Upper lobe of left lung (tissue), 6 donors: ENCODE measurements around the gene THNSL1. TPM values are rescaled to one million over a fixed set of nuclear protein-coding genes. Genes with fewer than 3 reads are reported as not detected.
"Not testable (repeated sequence)": the region's sequence is repeated elsewhere in the genome, so short reads cannot be mapped to it uniquely, and the experiment has no call there.

Experiments
- ATAC-seq, 2 donors: fragments of 200-7000 bp; cut with Tn5 transposase; one replicate each; pipeline ENCODE4 v1.9.1; 2022; ENCODE audit warnings: mild to moderate bottlenecking in 2 of 2, moderate library complexity in 2 of 2; ENCODE audit not compliant: low FRiP score in 2 of 2
- DNase-seq, 2 donors: peaks; one replicate each; pipeline ENCODE4 v3.0.0-alpha.2; 2019 to 2020
- H3K27ac ChIP-seq, 4 donors: fragments of 200-600 bp; sonication (generic); one replicate each; pipeline ENCODE4 v1.5.1; 2016 to 2019
- H3K27me3 ChIP-seq, 4 donors: fragments of 200-600 bp; sonication (generic); one replicate each; pipeline ENCODE4 v1.5.1; 2017 to 2019
- H3K36me3 ChIP-seq, 4 donors: fragments of 200-600 bp; sonication (generic); one replicate each; pipeline ENCODE4 v1.5.1; 2016 to 2019
- H3K4me1 ChIP-seq, 4 donors: fragments of 200-600 bp; sonication (generic); one replicate each; pipeline ENCODE4 v1.5.1; 2018 to 2019
- H3K4me3 ChIP-seq, 4 donors: fragments of 200-600 bp; sonication (generic); one replicate each; pipeline ENCODE4 v1.5.1; 2017 to 2019; ENCODE audit warnings: mild to moderate bottlenecking in 2 of 4, moderate library complexity in 1 of 4
- H3K9me3 ChIP-seq, 4 donors: fragments of 200-600 bp; sonication (generic); one replicate each; pipeline ENCODE4 v1.5.1; 2018 to 2019
- EP300 ChIP-seq, 4 donors: sonication (generic); formaldehyde crosslinking; IDR thresholded peaks; one replicate each; pipeline ENCODE4 v1.5.1; 2017; ENCODE audit warnings: antibody characterized with exemption in 4 of 4, control low read depth in 2 of 4
- POLR2A ChIP-seq, 4 donors: fragments of 450-650 bp; IDR thresholded peaks; one replicate each; pipeline ENCODE4 v1.5.1; 2016 to 2017; ENCODE audit warnings: antibody characterized with exemption in 4 of 4, mild to moderate bottlenecking in 2 of 4
- POLR2AphosphoS5 ChIP-seq, 2 donors: sonication (generic); formaldehyde crosslinking; IDR thresholded peaks; one replicate each; pipeline ENCODE4 v1.5.1; 2017; ENCODE audit warnings: antibody characterized with exemption in 2 of 2
- WGBS, 2 donors: methylation state at CpG; one replicate each; pipeline ENCODE4 v1.1.5; 2017 to 2018; 5-methylcytosine and 5-hydroxymethylcytosine counted together
- total RNA-seq, 6 donors: library from RNA; depleted of rRNA in 4 of 6; stranded (reverse); fragments of >200 nt in 4 of 6; gene quantifications; one replicate each; pipeline versions ENCODE4 v1.1.0 to v1.2.1, GENCODE V29; 2016 to 2021
- TF ChIP-seq, protein P1 (sequence below), 6 experiments: fragments of 450-650 bp in 4 of 6; fragments of 200-600 bp in 2 of 6; sonication (generic) in 2 of 6; IDR thresholded peaks; one replicate each; pipeline ENCODE4 v1.5.1; 2016 to 2019; ENCODE audit warnings: antibody characterized with exemption in 6 of 6
- donor health status: DM: no; HTN: no; CAD: no; lungs with moderate emphysema.
- donor health status: DM: no; HTN: yes; CAD: no; lungs with severe emphysema.

THNSL1 gene, protein sequence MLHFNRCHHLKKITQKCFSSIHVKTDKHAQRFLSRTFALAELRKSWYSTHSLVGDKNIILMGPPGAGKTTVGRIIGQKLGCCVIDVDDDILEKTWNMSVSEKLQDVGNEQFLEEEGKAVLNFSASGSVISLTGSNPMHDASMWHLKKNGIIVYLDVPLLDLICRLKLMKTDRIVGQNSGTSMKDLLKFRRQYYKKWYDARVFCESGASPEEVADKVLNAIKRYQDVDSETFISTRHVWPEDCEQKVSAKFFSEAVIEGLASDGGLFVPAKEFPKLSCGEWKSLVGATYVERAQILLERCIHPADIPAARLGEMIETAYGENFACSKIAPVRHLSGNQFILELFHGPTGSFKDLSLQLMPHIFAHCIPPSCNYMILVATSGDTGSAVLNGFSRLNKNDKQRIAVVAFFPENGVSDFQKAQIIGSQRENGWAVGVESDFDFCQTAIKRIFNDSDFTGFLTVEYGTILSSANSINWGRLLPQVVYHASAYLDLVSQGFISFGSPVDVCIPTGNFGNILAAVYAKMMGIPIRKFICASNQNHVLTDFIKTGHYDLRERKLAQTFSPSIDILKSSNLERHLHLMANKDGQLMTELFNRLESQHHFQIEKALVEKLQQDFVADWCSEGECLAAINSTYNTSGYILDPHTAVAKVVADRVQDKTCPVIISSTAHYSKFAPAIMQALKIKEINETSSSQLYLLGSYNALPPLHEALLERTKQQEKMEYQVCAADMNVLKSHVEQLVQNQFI
- 1 to 10 TPM in 5 of 6 donors, under 1 TPM in 1; 0.78 to 3.2 (median 2.8) TPM for total RNA-seq

DNA sequence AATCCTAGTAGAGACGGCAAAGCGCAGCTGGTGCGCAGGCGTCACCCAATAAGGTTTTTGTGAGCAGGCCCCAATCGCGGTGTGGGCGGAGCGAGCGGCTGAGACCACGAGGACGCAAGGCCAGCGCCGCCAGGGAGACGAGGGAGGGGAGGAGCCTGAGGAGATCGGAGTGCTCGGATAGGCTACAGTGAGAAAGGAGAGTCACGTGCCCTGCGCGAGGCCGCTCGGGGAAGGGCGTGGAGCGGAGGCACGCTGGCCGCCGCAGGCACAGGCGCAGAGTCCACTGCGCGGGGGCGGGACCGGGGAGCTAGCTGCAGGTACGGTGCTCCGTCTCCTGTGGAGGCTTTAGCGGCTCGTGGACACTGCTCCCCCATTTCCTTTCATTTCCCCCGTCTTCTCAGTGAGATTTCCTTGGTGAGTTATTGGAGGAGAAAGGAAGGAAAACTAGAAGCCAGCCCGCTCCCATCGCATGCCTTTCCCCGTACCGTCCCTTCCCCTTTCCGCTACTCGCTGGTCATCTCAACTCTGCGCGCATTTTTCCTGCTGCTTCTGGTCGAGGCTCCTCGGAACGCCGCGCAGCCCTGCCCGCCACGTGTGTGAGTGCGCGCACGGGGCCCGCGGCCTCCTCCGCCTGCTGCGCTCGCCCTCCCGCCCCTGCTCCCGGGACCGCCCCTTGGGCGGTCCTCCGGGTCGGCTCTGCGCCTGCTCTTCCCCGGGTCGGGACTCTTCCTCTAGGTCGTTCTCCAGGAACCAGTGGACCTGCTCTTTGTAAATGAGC lies at the start of gene THNSL1:
Gene THNSL1 (plus strand): TSS at position 237 of the 778 bp plus-strand sequence. CDS start 6,612 bp downstream, outside the sequence.
- H3K36me3 ChIP-seq: no peaks in the 10 kb centered on the region
- H3K27me3 ChIP-seq: no peaks in the 10 kb centered on the region
- peak; percentile 100 for ATAC-seq
- peak; percentile 98 to 99 for DNase-seq
- peak within 1 kb of the TSS; percentile 81 to 89 (median 88) for H3K27ac ChIP-seq
- no peaks in the 10 kb centered on the region for H3K9me3 ChIP-seq
- peaks cover 10 to 19% (median 17%) of the 10 kb centered on the region in 4 donors for H3K4me1 ChIP-seq
- TF ChIP-seq EP300 (IDR thresholded peaks at IDR 0.05) (peak in 1 of 4 donors; percentile 27), POLR2AphosphoS5 (IDR thresholded peaks at IDR 0.05) (peak; percentile 72 to 81), POLR2A (IDR thresholded peaks at IDR 0.05) (peak; percentile 57 to 86 (median 67))
- TF ChIP-seq, protein P1, sequence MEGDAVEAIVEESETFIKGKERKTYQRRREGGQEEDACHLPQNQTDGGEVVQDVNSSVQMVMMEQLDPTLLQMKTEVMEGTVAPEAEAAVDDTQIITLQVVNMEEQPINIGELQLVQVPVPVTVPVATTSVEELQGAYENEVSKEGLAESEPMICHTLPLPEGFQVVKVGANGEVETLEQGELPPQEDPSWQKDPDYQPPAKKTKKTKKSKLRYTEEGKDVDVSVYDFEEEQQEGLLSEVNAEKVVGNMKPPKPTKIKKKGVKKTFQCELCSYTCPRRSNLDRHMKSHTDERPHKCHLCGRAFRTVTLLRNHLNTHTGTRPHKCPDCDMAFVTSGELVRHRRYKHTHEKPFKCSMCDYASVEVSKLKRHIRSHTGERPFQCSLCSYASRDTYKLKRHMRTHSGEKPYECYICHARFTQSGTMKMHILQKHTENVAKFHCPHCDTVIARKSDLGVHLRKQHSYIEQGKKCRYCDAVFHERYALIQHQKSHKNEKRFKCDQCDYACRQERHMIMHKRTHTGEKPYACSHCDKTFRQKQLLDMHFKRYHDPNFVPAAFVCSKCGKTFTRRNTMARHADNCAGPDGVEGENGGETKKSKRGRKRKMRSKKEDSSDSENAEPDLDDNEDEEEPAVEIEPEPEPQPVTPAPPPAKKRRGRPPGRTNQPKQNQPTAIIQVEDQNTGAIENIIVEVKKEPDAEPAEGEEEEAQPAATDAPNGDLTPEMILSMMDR (IDR thresholded peaks at IDR 0.05): peak in 1 of 6 experiments; percentile 11
- peak within 1 kb of the TSS; percentile 62 to 87 (median 80) for H3K4me3 ChIP-seq
- WGBS, 2 donors: 0% methylated on average over 44 to 69 of the region's 69 CpGs

DNA sequence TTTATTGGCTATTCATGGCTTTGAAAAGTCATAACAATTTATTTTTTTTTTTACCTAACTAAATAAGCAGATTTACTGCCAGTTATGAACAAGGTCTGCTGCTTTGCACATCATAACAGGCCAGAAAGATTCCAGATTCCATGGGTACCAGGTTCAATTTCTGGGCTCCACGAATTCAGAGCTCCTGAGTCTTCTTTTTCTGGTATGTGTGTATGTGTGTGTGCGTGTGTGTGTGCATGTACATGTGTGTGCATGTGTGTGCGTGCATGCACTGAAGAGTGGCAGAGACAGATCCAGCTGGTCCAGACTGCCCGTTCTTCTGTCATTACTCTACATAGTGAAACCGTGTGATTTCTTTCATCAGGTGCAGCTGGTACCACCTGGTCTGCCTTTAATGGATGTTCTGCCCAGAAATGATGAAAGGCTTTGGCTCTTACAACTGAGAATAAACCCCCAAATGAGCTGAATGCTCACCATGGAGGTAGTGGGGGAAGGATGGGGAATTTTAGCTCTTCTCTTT lies 49.4 kb upstream of the THNSL1 start:
- ATAC-seq (peak in 1 of 2 donors; percentile 36), DNase-seq (no peak)
- no peaks in the 10 kb centered on the region for H3K27me3 ChIP-seq
- H3K9me3 ChIP-seq: no peaks in the 10 kb centered on the region
- H3K4me1 ChIP-seq: no peaks in the 10 kb centered on the region
- no peak overlapping the region for H3K27ac ChIP-seq
- no peaks in the 10 kb centered on the region for H3K36me3 ChIP-seq
- 88 to 90% methylated on average over 5 of the region's 5 CpGs for WGBS, 2 donors
- TF ChIP-seq EP300 (IDR thresholded peaks at IDR 0.05): no peak
- no peak for TF ChIP-seq POLR2A (IDR thresholded peaks at IDR 0.05)
- TF ChIP-seq, protein P1 (IDR thresholded peaks at IDR 0.05): no peak
- TF ChIP-seq POLR2AphosphoS5 (IDR thresholded peaks at IDR 0.05): no peak
- no peak overlapping the region for H3K4me3 ChIP-seq

DNA sequence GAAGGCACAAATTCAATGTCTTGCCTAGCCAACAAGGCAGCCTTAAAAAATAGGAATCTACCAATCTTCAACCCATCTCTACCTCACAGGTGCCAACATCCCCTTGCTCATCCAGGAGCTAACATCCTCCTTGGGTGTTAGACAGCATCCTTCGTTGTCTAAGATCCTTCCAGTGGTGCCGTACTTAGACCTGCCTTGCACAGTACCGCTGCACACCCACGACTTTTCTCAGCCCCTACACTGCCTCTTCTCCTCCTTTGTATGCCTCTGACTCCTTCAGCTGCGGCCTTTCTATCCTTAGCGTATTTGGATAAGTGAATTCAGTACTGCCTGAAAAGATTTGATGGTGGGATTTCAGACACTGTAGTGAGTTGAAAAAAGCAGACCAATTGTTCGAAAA lies 48.1 kb upstream of the THNSL1 start:
- Histone ChIP-seq H3K4me1 (no peaks in the 10 kb centered on the region), H3K27me3 (no peaks in the 10 kb centered on the region), H3K4me3 (no peak overlapping the region), H3K9me3 (no peaks in the 10 kb centered on the region), H3K36me3 (no peaks in the 10 kb centered on the region), H3K27ac (no peak overlapping the region)
- TF ChIP-seq POLR2A (IDR thresholded peaks at IDR 0.05) (no peak), EP300 (IDR thresholded peaks at IDR 0.05) (no peak), POLR2AphosphoS5 (IDR thresholded peaks at IDR 0.05) (no peak)
- TF ChIP-seq, protein P1 (IDR thresholded peaks at IDR 0.05): no peak
- 94 to 98% methylated on average over 7 of the region's 7 CpGs for WGBS, 2 donors
- DNase-seq (no peak), ATAC-seq (no peak)

DNA sequence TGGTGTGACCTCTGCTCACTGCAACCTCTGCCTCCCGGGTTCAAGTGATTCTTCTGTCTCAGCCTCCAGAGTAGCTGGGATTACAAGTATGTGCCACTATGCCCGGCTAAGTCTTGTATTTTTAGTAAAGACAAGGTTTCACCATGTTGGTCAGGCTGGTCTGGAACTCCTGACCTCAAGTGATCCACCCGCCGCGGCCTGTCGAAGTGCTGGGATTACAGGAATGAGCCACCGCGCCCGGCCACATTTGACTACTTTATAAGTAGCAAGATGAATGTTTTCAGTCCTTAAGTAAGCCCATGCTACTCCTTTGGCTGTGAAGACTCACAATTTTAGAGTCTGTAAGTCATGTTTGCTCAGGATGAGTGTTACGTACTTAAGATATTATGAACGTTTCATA lies 47.5 kb upstream of the THNSL1 start:
- H3K27me3 ChIP-seq, H3K9me3 ChIP-seq, H3K27ac ChIP-seq, H3K36me3 ChIP-seq, ATAC-seq, H3K4me1 ChIP-seq, H3K4me3 ChIP-seq: not testable (repeated sequence)
- 70 to 89% methylated on average over 11 of the region's 11 CpGs for WGBS, 2 donors
- peak in 1 of 2 donors; percentile 21 for DNase-seq
